Measurements from ENCODE around the gene TMEM114.

TMEM114 gene

GRCh38 chr16:8614435-8615029, 24.2 kb upstream of the TMEM114 start:
- no peak for DNase-seq (ENCODE audit: low read depth)
- no peak overlapping the region for H3K4me3 ChIP-seq (ENCODE audit: low read depth, low read length)

- no peak for DNase-seq (ENCODE audit: low read depth)
- H3K4me3 ChIP-seq (ENCODE audit: low read depth, low read length), result no peak overlapping the region
Measured at GRCh38 chr16:8611886-8612600, 21.7 kb upstream of the TMEM114 start.

GRCh38 chr16:8611122-8611521, 20.8 kb upstream of the TMEM114 start:
- no peak overlapping the region for H3K4me3 ChIP-seq (ENCODE audit: low read depth, low read length)
- no peak for DNase-seq (ENCODE audit: low read depth)

- no peak overlapping the region for H3K4me3 ChIP-seq (ENCODE audit: low read depth, low read length)
- DNase-seq (ENCODE audit: low read depth), result no peak
Measured at GRCh38 chr16:8607214-8607613, 16.9 kb upstream of the TMEM114 start.

GRCh38 chr16:8605554-8605953, 15.2 kb upstream of the TMEM114 start:
- no peak overlapping the region for H3K4me3 ChIP-seq (ENCODE audit: low read depth, low read length)
- no peak for DNase-seq (ENCODE audit: low read depth)

GRCh38 chr16:8600144-8600775, 9.9 kb upstream of the TMEM114 start:
- DNase-seq (ENCODE audit: low read depth), result no peak
- no peak overlapping the region for H3K4me3 ChIP-seq (ENCODE audit: low read depth, low read length)

- H3K4me3 ChIP-seq (ENCODE audit: low read depth, low read length), result no peak overlapping the region
- DNase-seq (ENCODE audit: low read depth), result no peak
Measured at GRCh38 chr16:8596581-8596980, 6.3 kb upstream of the TMEM114 start.

- H3K4me3 ChIP-seq (ENCODE audit: low read depth, low read length), result no peak overlapping the region
- no peak for DNase-seq (ENCODE audit: low read depth)
Measured at GRCh38 chr16:8595783-8596182, 5.5 kb upstream of the TMEM114 start.

GRCh38 chr16:8594149-8594666, 3.9 kb upstream of the TMEM114 start:
- H3K4me3 ChIP-seq (ENCODE audit: low read depth, low read length), result no peak overlapping the region
- no peak for DNase-seq (ENCODE audit: low read depth)

- no peak overlapping the region for H3K4me3 ChIP-seq (ENCODE audit: low read depth, low read length)
- DNase-seq (ENCODE audit: low read depth), result no peak
Measured at GRCh38 chr16:8591451-8591850, 1.1 kb upstream of the TMEM114 start.

- no peak overlapping the region for H3K4me3 ChIP-seq (ENCODE audit: low read depth, low read length)
Measured at GRCh38 chr16:8590811-8591210, 500 bp upstream of the TMEM114 start.

GRCh38 chr16:8589057-8589899, 1.0 kb downstream of the TMEM114 start:
- no peak for DNase-seq (ENCODE audit: low read depth)
- H3K4me3 ChIP-seq (ENCODE audit: low read depth, low read length), result no peak overlapping the region

More at GRCh38 chr16:8590811-8591210, 500 bp upstream of the TMEM114 start:
- no peak for DNase-seq (ENCODE audit: low read depth)

- DNase-seq (ENCODE audit: low read depth), result no peak
- H3K4me3 ChIP-seq (ENCODE audit: low read depth, low read length), result no peak overlapping the region
Measured at GRCh38 chr16:8588682-8589056, 1.6 kb downstream of the TMEM114 start.

GRCh38 chr16:8587065-8587464, 3.2 kb downstream of the TMEM114 start:
- DNase-seq (ENCODE audit: low read depth), result no peak
- no peak overlapping the region for H3K4me3 ChIP-seq (ENCODE audit: low read depth, low read length)

- DNase-seq (ENCODE audit: low read depth), result no peak
- H3K4me3 ChIP-seq (ENCODE audit: low read depth, low read length), result no peak overlapping the region
Measured at GRCh38 chr16:8585857-8586256, 4.5 kb downstream of the TMEM114 start.

GRCh38 chr16:8585041-8585440, 5.3 kb downstream of the TMEM114 start:
- no peak for DNase-seq (ENCODE audit: low read depth)
- no peak overlapping the region for H3K4me3 ChIP-seq (ENCODE audit: low read depth, low read length)

- DNase-seq (ENCODE audit: low read depth), result no peak
- no peak overlapping the region for H3K4me3 ChIP-seq (ENCODE audit: low read depth, low read length)
Measured at GRCh38 chr16:8583732-8584131, 6.6 kb downstream of the TMEM114 start.

- H3K4me3 ChIP-seq (ENCODE audit: low read depth, low read length), result no peak overlapping the region
- DNase-seq (ENCODE audit: low read depth), result no peak
Measured at GRCh38 chr16:8583199-8583598, 7.1 kb downstream of the TMEM114 start.

GRCh38 chr16:8581831-8582580, 8.3 kb downstream of the TMEM114 start:
- no peak overlapping the region for H3K4me3 ChIP-seq (ENCODE audit: low read depth, low read length)
- DNase-seq (ENCODE audit: low read depth), result no peak
